Dedifferentiated amniotic fluid mesenchymal stem cell (primary cell): ENCODE data around the gene TBXAS1.

ENCODE experiments used
- DNase-seq: peaks from one replicate; pipeline ENCODE4 v3.0.0-alpha.2; 2016; ENCODE audit errors: extremely low spot score

Gene TBXAS1

GRCh38 chr7:140000666-140001268 lies 171.7 kb downstream of the TBXAS1 start:
- DNase-seq = no peak

- DNase-seq = peak; percentile 55
Observed at GRCh38 chr7:140003913-140004382, 174.9 kb downstream of the TBXAS1 start.

- no peak for DNase-seq
Observed at GRCh38 chr7:140004672-140005071, 175.6 kb downstream of the TBXAS1 start.

- DNase-seq = no peak
Observed at GRCh38 chr7:140005341-140005740, 176.3 kb downstream of the TBXAS1 start.

GRCh38 chr7:140005754-140006503 lies 176.9 kb downstream of the TBXAS1 start:
- DNase-seq = no peak

- no peak for DNase-seq
Observed at GRCh38 chr7:140006600-140006999, 177.5 kb downstream of the TBXAS1 start.

- DNase-seq = no peak
Observed at GRCh38 chr7:140007051-140007690, 178.1 kb downstream of the TBXAS1 start.

GRCh38 chr7:140008755-140009610 lies 179.9 kb downstream of the TBXAS1 start:
- no peak for DNase-seq

GRCh38 chr7:140009735-140010134 lies 180.7 kb downstream of the TBXAS1 start:
- DNase-seq = no peak

- DNase-seq = no peak
Observed at GRCh38 chr7:140010194-140010895, 181.3 kb downstream of the TBXAS1 start.

- DNase-seq = no peak
Observed at GRCh38 chr7:140013676-140014075, 184.6 kb downstream of the TBXAS1 start.

GRCh38 chr7:140014123-140014522 lies 185.1 kb downstream of the TBXAS1 start:
- no peak for DNase-seq

GRCh38 chr7:140015471-140015970 lies 186.5 kb downstream of the TBXAS1 start:
- no peak for DNase-seq

- DNase-seq = no peak
Observed at GRCh38 chr7:140016540-140016939, 187.5 kb downstream of the TBXAS1 start.

- DNase-seq = no peak
Observed at GRCh38 chr7:140017034-140017433, 188.0 kb downstream of the TBXAS1 start.

- DNase-seq = no peak
Observed at GRCh38 chr7:140017543-140017942, 188.5 kb downstream of the TBXAS1 start.

- no peak for DNase-seq
Observed at GRCh38 chr7:140018125-140019043, 189.3 kb downstream of the TBXAS1 start.

GRCh38 chr7:140019172-140019571 lies 190.1 kb downstream of the TBXAS1 start:
- no peak for DNase-seq

GRCh38 chr7:140019606-140020005 lies 190.5 kb downstream of the TBXAS1 start:
- no peak for DNase-seq

- no peak for DNase-seq
Observed at GRCh38 chr7:140021603-140022002, 192.5 kb downstream of the TBXAS1 start.
